Activated B cell treated with CpG ODN at 0.5 μM for 24 hours (primary cell): Measurements from ENCODE around the gene REST. TPM values are rescaled to one million over a fixed set of nuclear protein-coding genes. Genes with fewer than 3 reads are reported as not detected.
A peak's percentile ranks its signal among the peaks of the same experiment; 100 is the strongest.

Experiments
- ATAC-seq: fragments of 200-7000 bp; cut with Tn5 transposase; one replicate; pipeline ENCODE4 v1.10.0; 2021; ENCODE audit warnings: low read depth, mild to moderate bottlenecking, moderate library complexity
- CTCF ChIA-PET: fragments of 350-600 bp; sonication (Branson Sonifier 250); formaldehyde crosslinking; loops from one replicate; lab custom pipeline; 2021; ENCODE audit warnings: antibody characterized with exemption; lab: Charles Lee
- POLR2A ChIA-PET: fragments of 350-600 bp; sonication (Branson Sonifier 250); formaldehyde crosslinking; loops from one replicate; lab custom pipeline; 2021; ENCODE audit warnings: antibody characterized with exemption; lab: Charles Lee
- DNase-seq: peaks from one replicate; pipeline ENCODE4 v3.0.0; 2022
- H3K27ac Mint-ChIP-seq: one replicate; pipeline ENCODE4 v1.8.0; 2020; ENCODE audit warnings: mixed read lengths
- H3K27me3 Mint-ChIP-seq: one replicate; pipeline ENCODE4 v1.8.0; 2021; ENCODE audit warnings: mixed read lengths
- H3K36me3 Mint-ChIP-seq: one replicate; pipeline ENCODE4 v1.8.0; 2021; ENCODE audit warnings: low read depth, mixed read lengths
- H3K4me1 Mint-ChIP-seq: one replicate; pipeline ENCODE4 v1.8.0; 2021; ENCODE audit warnings: mixed read lengths
- H3K4me3 Mint-ChIP-seq: one replicate; pipeline ENCODE4 v1.8.0; 2020; ENCODE audit warnings: mild to moderate bottlenecking, mixed read lengths
- H3K9me3 Mint-ChIP-seq: one replicate; pipeline ENCODE4 v1.8.0; 2020; ENCODE audit warnings: mixed read lengths
- CTCF ChIP-seq: fragments of 200-600 bp; IDR thresholded peaks from one replicate; pipeline ENCODE4 v1.8.0; 2022; ENCODE audit warnings: antibody characterized with exemption, mild to moderate bottlenecking
- intact Hi-C: fragments of 100-400 bp; cut with micrococcal nuclease; formaldehyde crosslinking; loops from one replicate; pipeline ENCODE4 v1.15.1; 2024
- total RNA-seq: library from RNA; stranded (reverse); gene quantifications from 2 replicates; pipeline ENCODE4 v1.2.3, GENCODE V29; 2022

The REST gene
- total RNA-seq, 1 donor from 2014 or later, result 48.3 TPM

GRCh38 chr4:56979421-56980072 lies 71.8 kb downstream of the REST start:
- no peak for TF ChIP-seq CTCF
- CTCF ChIA-PET, result interaction anchor here (0.9 to 2.2 kb wide), 3 partner anchors 19 to 1031 kb away, joined by 3 to 5 read pairs (median 3); no protein-coding TSS in a partner anchor
- H3K9me3 Mint-ChIP-seq, result no peaks in the 10 kb centered on the region
- H3K36me3 Mint-ChIP-seq, result peaks cover 43% of the 10 kb centered on the region
- POLR2A ChIA-PET, result interaction anchor here (0.6 to 4.9 kb wide), 8 partner anchors 11 to 1584 kb away, joined by 3 to 127 read pairs (median 8); partner anchors contain the start of genes AASDH, PAICS, PPAT and REST
- intact Hi-C loops, result loop anchor here (5.0 kb wide), 3 partner anchors 157 to 1127 kb away; partner anchors contain the start of genes EXOC1 and SPINK2
- H3K4me3 Mint-ChIP-seq, result peak overlapping the region; percentile 99
- H3K27ac Mint-ChIP-seq, result peak overlapping the region; percentile 96
- no peaks in the 10 kb centered on the region for H3K27me3 Mint-ChIP-seq
- ATAC-seq, result no peak
- peaks cover 74% of the 10 kb centered on the region for H3K4me1 Mint-ChIP-seq
- no peak for DNase-seq

DNA sequence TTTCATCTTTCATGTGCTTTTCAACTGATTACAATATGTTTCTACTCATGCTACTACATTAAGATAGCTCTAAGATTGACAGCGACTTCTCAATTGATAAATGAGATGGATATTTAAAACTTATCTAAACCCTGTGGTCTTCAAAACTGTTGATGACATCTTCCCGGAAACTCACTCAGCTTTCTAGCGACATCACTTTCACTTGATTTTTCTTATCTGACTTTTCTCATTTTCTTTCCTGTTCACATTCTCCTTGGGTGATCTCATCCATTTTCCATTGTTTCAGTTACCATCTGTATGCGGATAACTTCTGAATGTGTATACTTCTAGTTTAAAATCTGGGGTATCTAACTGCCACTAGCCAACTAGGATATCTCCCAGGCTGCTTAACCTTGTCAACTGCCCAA lies 74.1 kb downstream of the REST start:
- ATAC-seq (no peak), DNase-seq (no peak)
- no peak for TF ChIP-seq CTCF
- H3K27me3 Mint-ChIP-seq, result no peaks in the 10 kb centered on the region
- peak overlapping the region; percentile 5 for H3K4me3 Mint-ChIP-seq
- peaks cover 56% of the 10 kb centered on the region for H3K36me3 Mint-ChIP-seq
- peaks cover 56% of the 10 kb centered on the region for H3K4me1 Mint-ChIP-seq
- POLR2A ChIA-PET, result interaction anchor here (0.6 kb wide), 1 partner anchor 25 kb away, joined by 3 read pairs; no protein-coding TSS in a partner anchor
- CTCF ChIA-PET, result no interaction called here
- H3K27ac Mint-ChIP-seq, result no peak overlapping the region
- intact Hi-C loops, result no loop called here
- no peaks in the 10 kb centered on the region for H3K9me3 Mint-ChIP-seq

DNA sequence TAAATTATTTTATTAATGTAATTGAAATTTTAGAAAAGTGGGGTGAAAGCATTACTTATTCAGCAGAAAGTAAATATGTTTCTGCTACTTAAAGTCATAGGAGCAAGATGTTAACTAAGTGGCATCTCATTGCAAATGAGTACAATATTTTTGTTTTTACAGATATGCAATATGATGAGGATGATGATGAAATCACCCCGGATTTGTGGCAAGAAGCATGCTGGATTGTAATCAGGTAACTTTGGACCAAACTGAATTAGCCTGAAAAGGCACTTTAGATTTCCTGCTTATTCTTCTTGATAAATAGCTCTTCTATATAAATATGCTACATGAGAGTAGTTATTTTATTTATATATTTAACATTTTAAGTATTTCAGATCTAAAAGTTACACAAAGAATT lies 78.5 kb downstream of the REST start:
- Mint-ChIP-seq H3K27me3 (no peaks in the 10 kb centered on the region), H3K36me3 (peaks cover 76% of the 10 kb centered on the region), H3K9me3 (no peaks in the 10 kb centered on the region), H3K4me1 (peaks cover 31% of the 10 kb centered on the region), H3K27ac (no peak overlapping the region), H3K4me3 (no peak overlapping the region)
- ChIA-PET CTCF (no interaction called here), POLR2A (no interaction called here)
- no peak for DNase-seq
- no peak for ATAC-seq
- intact Hi-C loops, result no loop called here
- no peak for TF ChIP-seq CTCF

DNA sequence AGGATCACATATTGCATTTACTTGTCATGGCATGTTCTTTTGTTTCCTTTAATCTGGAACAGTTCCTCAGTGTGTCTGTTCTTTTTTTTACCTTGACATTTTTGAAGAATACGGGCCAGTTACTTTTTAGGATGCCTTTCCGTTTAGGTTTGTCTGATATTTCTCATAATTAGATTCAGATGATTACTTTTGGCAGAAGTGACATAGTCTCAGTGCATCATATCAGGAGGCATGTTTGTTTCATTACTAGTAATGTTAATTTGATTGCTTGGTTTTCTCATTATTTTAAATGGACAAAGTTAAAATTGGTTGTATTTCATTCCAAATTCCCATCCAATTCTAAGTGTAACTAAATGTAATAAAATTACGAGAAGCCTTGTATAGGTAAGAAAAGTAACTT lies 79.3 kb downstream of the REST start:
- CTCF ChIA-PET, result no interaction called here
- H3K27ac Mint-ChIP-seq, result no peak overlapping the region
- H3K4me1 Mint-ChIP-seq, result peaks cover 25% of the 10 kb centered on the region
- H3K9me3 Mint-ChIP-seq, result no peaks in the 10 kb centered on the region
- H3K4me3 Mint-ChIP-seq, result no peak overlapping the region
- DNase-seq (no peak), ATAC-seq (no peak)
- H3K36me3 Mint-ChIP-seq, result peaks cover 76% of the 10 kb centered on the region
- no peak for TF ChIP-seq CTCF
- intact Hi-C loops, result no loop called here
- H3K27me3 Mint-ChIP-seq, result no peaks in the 10 kb centered on the region
- POLR2A ChIA-PET, result no interaction called here

DNA sequence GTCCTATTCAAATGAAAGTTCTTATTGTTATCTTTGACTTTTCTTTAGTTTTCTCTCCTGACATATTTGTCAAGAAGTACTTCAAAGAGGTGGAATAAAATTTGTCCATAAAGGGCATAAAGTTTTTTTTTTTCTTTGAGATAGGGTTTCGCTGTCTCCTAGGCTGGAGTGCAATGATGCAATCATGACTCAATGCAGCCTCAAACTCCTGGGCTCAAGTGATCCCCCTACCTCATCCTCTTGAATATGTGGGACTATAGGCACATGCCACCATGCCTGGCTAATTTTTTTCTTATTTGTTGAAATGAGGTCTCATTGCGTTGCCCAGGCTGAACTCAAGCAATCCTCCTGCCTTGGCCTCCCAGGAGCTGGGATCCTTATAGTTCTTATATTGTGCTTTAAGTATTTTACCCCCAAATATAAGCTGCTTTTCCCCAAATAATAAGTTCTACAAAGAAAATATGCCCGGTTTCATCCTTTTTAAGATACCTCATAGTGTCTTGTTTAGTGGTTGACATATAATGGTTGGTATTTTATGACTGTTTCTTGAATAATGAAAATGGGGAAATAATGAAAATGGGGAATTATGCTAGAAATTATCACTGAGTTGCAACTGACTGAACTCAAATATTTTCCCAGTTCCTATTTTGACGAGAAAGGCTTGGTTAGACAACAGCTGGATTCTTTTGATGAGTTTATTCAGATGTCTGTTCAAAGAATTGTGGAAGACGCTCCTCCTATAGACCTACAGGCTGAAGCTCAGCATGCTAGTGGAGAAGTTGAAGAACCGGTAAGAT lies 82.6 kb downstream of the REST start:
- Mint-ChIP-seq H3K4me3 (no peak overlapping the region), H3K27ac (no peak overlapping the region), H3K9me3 (no peaks in the 10 kb centered on the region), H3K27me3 (no peaks in the 10 kb centered on the region), H3K36me3 (peaks cover 86% of the 10 kb centered on the region), H3K4me1 (peaks cover 8% of the 10 kb centered on the region)
- intact Hi-C loops, result no loop called here
- TF ChIP-seq CTCF, result no peak
- ATAC-seq (no peak), DNase-seq (no peak)
- CTCF ChIA-PET, result no interaction called here
- POLR2A ChIA-PET, result interaction anchor here (0.7 to 2.2 kb wide), 3 partner anchors 10 to 607 kb away, joined by 3 to 8 read pairs (median 5); partner anchors contain the start of gene POLR2B
